Tibial nerve (tissue), 3 donors: Measurements from ENCODE around the gene LY6G5B.

Experiments used
- CTCF ChIP-seq, 5 experiments: fragments of 200-600 bp in 3 of 5; fragments of 450-650 bp in 2 of 5; sonication (generic) in 3 of 5; IDR thresholded peaks; one replicate each; pipeline ENCODE4 v1.5.1; 2016 to 2019; ENCODE audit warnings: antibody characterized with exemption in 5 of 5, mild to moderate bottlenecking in 3 of 5, moderate library complexity in 2 of 5
- POLR2A ChIP-seq, 2 donors: fragments of 450-650 bp; IDR thresholded peaks; one replicate each; pipeline ENCODE4 v1.6.1; 2017; ENCODE audit warnings: antibody characterized with exemption in 2 of 2, mild to moderate bottlenecking in 2 of 2, moderate library complexity in 2 of 2

- TF ChIP-seq CTCF (IDR thresholded peaks at IDR 0.05) (no peak), POLR2A (IDR thresholded peaks at IDR 0.05) (no peak)
These were observed 6.6 kb downstream of the LY6G5B start for GRCh38 chr6:31676322-31676903.
